NCI-H2227 (cell line): ENCODE measurements around the gene DDAH2.

Experiments
- DNase-seq: peaks from one replicate; lab custom pipeline; 2025; ENCODE audit not compliant: unreplicated experiment; lab: John Stamatoyannopoulos, UW

Gene DDAH2, protein sequence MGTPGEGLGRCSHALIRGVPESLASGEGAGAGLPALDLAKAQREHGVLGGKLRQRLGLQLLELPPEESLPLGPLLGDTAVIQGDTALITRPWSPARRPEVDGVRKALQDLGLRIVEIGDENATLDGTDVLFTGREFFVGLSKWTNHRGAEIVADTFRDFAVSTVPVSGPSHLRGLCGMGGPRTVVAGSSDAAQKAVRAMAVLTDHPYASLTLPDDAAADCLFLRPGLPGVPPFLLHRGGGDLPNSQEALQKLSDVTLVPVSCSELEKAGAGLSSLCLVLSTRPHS

DNA sequence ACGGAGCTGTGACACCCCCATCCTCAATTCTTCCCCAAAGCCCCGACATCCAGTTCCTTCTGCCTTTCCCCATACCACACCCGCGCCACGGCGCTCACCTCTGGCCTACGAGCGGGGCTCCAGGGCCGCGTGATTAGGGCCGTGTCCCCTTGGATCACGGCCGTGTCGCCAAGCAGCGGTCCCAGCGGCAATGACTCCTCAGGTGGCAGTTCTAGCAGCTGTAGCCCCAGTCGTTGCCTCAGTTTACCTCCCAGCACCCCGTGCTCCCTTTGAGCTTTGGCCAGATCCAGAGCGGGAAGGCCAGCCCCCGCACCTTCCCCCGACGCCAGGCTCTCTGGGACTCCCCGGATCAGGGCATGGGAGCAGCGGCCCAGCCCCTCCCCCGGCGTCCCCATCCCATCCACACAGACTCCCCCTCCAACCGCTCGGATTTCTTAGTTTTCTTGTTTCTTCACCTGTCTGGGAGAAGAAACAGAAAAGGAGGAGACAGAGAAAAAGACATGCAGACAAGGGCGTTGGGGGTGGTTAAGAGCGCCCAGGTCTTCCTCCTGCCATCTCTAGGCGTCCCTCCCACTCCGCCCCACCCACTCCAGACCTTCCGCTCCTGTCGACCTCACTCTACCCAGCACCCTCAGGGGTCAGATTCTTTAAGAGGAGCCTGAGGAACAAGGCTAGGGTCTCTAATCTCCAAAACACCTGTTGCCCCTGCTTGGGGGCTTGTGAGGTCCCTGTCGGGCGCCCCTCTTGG lies at the start of gene DDAH2:
TSS of gene DDAH2 (minus strand) at position 533 of the 748 bp plus-strand sequence. CDS start at position 395, 138 bp downstream.
- DNase-seq = no peak

DNA sequence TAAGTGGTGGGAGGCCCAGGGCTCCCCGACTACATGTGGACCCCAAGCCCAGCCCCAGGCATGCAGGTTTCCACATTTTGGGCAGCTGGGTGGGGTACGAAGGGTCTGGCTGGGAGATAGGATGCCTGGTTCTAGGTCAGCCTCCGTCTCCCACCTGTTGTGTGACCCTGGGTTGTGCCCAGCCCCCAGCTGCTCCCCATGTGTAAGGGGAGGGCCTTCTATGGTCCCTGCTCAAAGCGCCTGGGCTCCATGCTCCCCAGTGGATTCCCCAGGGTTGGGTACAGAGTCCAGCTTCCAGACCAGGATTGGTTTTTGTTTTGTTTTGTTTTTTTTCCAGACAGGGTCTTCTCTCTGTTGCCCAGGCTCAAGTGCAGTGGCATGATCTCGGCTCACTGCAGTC lies 49.1 kb upstream of the DDAH2 start:
- no peak for DNase-seq

DNA sequence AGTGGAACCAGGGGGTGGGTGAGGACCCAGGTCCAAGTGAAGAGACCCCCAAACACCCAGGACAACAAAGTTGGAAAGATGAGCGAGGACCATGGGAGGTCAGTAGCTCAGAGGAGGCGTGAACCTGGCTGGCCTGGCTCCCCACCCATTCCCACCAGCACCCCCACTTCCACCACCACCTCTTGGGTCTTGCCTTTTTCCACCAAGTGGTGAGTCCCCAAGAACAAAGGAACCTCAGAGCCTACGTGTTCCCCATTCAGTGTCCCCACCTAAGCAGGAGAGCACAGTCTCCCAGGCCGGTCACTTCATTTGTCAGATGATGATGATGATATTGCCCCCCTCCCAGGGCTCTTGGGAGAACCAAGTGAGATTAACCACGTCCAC lies 48.6 kb upstream of the DDAH2 start:
- no peak for DNase-seq

DNA sequence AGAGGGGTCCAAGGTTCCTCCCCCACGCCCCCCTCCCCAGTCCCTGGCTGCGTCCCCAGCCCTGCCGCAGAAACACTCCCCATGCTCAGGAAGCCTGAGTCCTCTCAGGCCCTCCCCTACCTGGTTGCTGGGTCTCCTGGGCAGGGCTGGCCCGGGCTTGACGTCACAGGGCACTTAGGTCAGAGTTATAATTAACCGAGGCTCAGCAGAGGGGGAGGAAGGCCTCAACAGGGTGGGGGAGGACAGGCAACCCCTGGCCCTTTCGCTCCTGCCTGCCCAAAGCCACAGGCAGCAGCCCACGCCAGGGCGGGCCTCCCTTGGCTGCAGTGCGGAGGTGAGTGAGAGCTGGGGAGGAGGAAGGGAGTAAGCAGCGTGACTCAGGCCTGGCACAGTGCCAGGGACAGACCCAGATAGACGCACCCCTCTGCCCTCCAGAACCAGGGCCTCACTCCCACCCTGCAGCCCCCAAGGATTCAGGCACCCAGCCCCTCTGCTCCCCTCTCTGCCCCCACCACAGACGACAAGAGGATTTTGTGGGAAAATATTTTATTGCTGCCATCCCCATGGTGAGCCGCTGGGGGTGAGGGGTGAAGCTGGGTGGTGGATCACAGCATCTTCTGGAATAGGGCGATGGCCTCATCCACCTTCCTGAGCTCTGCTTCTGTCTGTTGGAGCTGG lies 48.0 kb upstream of the DDAH2 start, which contains the start of gene VWA7:
TSS of gene VWA7 (minus strand) at position 340 of the 678 bp plus-strand sequence. CDS start 549 bp downstream, outside the sequence.
- DNase-seq = peak; percentile 69

DNA sequence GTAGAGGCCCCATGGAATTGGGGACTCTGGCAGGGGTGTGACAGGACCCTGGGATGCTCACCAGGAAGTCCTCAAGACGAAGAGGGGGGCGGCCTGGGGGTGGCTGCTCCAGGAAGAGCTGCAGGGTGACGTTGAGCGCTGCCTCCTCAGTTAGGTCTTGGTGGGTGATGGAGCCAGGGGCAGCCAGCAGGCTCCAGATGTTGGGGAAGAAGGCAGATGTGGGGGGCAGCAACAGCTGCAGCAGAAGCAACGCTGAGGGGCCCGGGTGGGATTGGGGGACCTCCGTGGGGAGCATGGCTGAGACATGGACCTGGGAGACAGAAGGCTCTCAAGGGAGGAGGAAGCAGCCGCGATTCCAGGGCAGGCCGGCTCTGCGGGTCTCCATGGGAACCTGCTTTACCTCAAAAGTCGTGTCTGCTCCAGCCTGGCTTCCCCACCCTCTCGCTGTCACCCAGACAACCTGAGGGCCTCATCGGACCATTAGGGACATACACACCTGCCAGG lies 47.4 kb upstream of the DDAH2 start:
- peak; percentile 65 for DNase-seq

DNA sequence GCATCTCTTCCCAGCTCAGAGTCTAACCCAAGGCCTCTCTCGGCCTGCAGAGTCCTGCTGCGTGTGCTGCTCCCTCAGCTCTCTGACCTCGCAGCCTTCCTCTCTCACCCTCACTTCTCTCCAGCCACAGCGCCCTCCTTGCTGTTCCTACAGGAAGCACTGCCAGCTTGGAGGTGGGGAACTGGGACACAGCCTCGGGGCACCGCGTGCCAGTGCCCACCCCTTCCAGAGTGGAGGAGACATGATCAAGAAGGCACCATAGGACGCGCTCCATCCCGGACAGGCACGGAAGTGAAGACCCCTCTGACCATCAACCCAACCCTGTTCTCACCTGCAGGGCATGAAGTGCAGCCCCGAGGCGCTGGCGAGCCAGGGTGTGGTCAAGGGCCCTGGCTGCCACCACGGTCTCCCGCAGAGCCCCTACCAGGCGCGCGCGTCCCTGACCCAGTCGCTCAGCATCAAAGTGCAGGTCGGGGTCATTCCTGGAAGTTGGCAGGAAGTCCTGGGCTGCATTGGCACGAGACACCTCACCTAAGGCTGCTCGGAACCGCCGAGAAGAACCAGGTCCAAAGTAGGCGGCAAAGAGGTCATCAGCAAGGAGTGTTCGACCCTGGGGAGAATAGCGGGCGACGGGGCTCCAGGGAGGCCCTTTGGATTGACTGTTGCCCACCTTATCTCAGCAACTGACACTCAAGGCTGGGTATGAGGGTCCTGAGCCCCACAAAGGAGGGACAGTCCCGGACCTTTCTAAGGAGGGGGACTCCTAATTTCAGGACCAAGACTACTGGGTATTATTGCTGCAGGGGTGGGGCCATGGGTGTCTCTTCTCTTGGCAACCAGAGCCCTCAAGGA lies 46.8 kb upstream of the DDAH2 start:
- DNase-seq = no peak

DNA sequence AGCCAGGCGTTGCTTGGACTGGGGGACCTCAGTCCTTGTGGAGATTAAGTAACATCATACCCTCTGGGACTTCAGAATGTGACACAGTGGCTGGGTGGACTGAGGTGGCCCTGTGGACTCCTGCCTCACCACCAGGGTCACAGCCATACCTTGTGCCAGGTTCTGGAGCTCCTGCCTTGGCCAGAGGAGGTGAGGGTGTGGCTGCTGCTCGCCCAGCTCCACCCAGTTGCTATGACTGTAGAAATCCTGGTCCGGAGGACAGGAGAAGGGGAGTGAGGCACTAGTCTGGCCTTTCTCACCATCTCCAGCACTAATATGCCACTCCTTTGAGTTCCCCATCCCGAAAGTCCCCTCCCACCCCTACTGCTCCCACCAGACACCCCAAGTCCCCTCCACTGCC lies 46.1 kb upstream of the DDAH2 start:
- DNase-seq = no peak

DNA sequence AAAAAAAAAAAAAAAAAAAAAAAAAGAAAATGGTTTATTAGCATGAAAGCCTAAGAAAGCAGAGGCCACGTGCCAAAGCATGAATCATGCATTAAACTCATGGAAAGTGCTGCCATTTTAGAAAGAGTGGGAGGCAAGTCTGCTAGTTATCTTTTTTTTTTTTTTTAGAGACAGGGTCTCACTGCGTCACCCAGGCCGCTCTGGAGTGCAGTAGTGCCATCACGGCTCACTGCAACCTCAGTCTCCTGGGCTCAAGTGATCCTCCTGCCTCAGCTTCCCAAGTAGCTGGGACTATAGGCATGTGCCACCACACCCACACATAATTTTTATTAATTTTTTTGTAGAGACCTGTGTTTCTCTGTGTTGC lies 42.9 kb upstream of the DDAH2 start:
- no peak for DNase-seq

DNA sequence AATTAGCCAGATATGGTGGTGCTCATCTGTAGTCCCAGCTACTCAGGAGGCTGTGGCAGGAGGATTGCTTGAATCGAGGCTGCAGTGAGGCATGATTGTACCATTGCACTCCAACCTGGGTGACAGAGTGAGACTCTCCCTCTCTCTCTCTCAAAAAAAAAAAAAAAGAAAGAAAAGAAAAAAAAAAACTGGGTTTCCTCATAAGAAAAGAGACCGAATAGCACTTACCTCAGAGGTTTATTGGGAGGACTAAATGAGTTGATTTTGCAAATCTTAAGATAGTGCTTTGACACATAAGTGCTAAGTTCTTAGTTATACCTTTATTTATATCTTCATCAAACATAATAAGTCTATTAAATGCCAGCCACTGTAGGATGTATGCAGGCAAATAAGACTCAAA lies 41.8 kb upstream of the DDAH2 start:
- no peak for DNase-seq

DNA sequence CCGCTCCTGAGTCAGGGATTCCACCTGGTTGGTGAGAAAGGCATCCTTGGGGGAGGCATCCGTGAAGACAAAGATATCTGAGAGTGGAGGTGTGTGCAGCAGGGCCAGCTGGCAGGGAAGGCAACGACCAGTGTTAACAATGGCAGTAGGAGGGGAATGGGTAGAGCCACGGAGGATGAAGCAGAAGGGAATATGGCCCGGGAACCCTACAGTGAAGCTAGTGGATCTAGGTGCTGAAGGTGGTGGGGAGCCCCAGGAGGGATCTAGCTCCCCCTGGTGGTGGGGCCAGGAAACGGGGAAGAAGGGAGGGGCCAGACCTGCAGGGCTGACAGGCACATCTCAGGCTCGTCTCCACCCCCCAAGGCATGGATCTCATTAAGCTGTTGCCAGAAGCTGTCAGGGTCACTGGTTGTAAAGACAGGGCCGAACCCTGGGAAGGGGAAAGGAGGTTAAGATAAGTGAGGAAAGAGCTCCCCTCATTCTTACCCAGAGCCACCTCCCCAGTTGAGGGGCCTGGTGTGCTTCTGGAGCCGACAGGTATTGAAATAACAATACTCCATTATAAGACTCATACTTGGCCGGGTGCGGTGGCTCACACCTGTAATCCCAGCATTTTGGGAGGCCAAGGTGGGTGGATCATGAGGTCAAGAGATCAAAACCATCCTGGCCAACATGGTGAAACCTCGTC lies 40.7 kb upstream of the DDAH2 start:
- DNase-seq = peak; percentile 38

DNA sequence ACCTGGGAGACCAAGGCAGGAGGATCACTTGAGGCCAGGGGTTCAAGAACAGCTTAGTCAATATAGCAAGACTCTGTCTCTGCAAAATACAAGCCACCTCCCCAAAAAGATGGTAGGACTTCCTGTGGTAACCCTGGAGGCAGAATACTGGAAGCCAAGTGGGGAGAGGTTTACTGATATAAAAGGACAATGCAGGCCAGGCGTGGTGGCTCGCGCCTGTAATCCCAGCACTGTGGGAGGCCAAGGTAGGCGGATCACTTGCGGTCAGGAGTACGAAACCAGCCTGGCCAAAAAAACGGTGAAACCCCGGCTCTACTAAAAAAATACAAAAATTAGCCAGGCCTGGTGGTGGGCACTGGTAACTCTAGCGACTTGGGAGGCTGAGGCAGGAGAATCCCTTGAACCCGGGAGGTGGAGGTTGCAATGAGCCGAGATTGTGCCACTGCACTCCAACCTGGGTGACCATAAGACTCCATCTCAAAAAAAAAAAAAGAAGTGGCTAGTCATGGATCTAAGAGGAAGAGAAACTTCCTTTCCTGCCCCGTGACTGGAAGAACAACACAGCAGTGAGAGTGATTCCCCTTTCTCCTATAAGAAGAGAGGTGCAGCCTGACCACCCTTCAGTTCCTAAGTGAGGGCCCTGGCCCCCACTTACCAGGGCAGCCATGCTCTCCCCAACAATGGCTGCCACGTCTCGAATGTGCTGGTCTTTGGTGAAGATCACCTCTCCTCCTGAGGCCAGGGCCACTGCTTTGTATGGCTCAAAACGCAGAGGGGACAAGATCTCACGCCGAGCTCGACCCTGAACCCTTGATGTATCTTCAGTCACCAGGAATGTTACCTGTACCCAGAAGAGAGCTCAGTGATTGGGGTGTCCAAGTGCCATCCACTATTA lies 39.5 kb upstream of the DDAH2 start:
- DNase-seq = no peak

DNA sequence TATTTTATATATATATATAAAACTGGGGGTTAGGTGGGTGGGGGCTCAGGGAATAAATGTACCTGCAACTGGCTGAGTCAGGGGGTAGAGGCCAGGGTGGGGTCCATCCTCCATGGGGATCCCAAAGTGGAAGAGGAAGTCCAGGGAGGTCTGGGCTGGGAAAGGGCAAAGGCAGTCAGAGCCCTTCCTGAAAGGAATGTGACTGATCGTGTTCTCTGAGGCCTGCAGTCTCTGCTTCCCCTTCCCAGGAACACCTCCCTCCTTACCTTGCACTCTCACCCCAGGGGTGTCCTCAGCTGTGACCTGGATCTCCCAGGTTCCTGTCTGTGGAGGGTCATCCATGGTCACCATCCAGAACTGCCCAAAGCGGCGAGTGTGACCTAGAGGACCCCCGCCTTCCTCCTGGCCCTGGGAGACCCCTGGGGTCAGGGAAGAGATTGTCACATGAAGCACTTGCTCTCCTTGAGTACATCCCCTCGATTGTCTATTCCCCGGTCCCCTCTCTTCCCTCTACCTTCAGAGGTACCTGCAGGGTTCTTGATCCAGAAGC lies 38.1 kb upstream of the DDAH2 start:
- no peak for DNase-seq

DNA sequence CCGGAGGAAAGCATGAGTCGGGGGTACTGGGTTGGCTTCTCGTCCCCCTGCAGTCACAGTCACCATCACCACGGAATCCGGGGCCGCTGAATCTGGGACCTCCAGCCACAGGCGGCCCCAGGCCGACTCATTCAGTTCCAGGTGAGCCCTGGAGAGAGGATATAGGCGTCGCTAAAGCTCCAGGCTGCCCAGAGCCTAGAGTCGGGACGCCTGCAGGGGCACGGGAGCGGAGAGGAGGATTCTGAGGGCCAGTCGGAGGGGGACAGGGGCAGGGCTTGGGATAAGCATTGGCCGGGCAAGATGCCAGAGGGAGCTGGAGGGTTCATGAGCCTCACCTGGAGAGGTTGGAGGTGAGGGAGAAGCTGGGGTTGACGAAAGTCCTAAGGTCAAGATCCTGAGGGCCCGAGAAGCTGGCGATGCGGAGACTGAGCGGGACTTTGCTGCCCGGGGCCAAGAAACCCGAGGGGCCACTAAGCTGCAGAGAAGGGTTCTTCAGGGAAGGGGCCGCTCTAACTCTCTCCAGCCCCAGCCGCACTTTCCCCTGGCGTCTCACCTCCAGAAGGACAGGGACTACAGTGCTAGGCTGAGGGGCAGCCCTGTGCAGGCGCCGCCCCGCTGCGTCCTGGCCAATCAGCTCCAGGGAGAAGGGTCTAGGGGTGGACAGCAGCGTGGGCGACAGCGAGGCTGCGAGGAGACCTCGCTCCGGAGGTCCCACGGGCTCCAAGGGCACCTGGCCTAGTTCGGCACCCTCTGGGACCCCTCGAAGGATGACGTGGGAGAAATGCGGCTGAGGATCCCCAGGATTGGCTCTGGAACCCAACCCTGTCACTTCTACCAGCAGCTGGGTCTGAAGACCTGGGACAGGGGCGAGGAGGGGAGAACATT lies 37.1 kb upstream of the DDAH2 start:
- DNase-seq = no peak

DNA sequence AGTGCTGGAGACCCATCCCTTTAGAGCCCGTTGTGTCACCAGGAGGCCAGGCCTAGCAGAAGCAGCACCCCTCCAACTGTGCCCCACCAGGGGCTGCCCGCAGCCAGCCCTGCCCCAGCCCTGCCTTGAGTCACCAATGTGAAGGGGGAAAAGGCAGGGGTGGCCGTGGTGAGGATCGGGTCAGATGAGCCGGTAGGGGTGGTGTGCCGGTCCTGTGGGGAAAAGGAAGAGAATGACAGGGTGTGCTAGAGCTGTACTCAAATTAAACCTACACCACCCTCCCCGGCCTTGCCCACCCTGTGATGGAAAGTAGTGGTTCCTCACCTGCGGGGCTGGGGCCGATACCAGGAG lies 36.4 kb upstream of the DDAH2 start:
- DNase-seq = no peak

DNA sequence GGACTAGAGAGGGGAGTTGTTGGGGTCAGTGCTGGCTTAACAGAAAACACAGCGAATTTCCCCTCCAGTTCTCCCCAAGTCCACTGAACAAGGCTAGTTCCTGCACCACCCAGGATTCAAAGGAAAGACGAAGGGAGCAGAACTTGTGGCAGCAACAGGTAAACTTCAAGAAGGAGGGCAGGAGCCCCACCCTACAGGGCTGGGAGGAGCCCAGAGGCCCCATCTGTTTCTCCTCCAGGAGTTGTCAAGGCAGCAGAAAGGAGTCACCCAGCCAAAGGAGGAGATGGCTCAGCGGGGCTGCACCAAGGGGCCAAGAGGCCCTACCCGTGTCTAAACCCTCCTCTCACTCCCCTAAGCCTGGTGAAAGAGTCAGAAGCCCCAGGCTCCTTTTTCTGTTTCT lies 35.1 kb upstream of the DDAH2 start:
- no peak for DNase-seq

DNA sequence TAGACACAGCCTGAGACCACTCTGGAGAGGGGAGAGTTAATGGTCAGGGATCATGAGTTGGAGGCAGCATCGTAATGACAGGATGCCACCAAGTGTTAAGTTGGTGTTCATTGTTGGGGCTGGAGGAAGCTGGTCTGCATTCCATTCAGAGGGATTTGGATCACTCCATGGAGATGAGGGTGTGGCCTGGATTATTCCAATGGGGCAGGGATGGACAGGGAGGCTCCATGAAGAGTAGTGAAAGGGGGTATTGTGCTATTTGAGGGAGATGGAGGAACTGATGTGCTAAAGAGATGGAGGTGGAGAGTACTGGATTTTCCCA lies 34.5 kb upstream of the DDAH2 start:
- DNase-seq = no peak

DNA sequence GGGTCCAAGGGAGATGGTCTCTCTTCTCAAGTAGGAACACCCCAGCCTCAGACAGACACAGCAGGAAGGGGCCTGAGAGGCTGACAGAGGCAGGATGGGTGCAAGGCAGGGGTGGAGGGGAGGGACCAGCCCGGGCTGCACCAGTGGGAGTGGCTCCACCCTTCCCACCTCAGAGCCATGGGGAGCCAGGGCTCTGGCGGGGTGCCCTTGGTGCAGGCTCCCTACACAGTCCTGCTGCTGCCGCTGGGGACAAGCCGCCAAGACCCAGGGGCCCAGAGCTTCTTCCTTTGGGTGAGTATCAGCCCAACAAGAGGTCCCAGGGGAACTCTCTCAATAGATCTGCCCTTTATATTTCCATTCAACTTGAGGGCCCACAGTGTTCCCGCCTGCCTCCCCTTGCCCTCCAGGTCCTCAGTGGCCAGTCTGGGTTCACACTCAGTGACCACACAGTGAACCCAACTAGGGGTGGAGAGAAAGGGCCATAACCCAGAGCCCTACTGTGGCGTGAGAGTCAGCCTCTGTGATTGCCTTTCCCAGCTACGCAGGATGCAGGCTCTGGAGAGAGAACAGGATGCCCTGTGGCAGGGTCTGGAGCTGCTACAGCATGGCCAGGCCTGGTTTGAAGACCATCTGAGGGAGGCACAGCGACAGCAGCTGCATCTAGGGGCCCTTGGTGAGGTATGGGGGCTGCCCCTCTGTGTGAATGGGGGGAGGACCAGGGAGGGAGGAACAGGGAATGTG lies 33.9 kb upstream of the DDAH2 start:
- no peak for DNase-seq

DNA sequence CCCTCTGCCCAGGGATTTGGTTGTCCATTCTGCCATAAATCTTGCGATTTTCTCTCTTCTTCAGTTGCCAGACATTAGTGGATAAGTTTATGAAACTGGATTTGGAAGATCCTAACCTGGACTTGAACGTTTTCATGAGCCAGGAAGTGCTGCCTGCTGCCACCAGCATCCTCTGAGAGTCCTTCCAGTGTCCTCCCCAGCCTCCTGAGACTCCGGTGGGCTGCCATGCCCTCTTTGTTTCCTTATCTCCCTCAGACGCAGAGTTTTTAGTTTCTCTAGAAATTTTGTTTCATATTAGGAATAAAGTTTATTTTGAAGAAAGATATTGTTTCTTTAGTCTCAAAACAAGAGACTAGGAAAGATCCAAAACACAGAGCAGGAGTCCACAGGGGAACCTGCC lies 33.3 kb upstream of the DDAH2 start, which contains the start of gene SAPCD1:
TSS of gene SAPCD1 (plus strand) at position 301 of the 400 bp plus-strand sequence. CDS start 399 bp downstream, outside the sequence.
- DNase-seq = no peak
